ENCODE data around the gene HRK. TPM values are rescaled to one million over a fixed set of nuclear protein-coding genes. Genes with fewer than 3 reads are reported as not detected.
"Not testable (repeated sequence)": the region's sequence is repeated elsewhere in the genome, so short reads cannot be mapped to it uniquely, and the experiment has no call there.

HRK gene
- total RNA-seq, 2 experiments from 2014 or later = not detected

GRCh38 chr12:116820064-116820656 lies 61.1 kb downstream of the HRK start:
- POLR2A ChIA-PET = no interaction called here
- Mint-ChIP-seq H3K36me3 (ENCODE audit: low read depth) (peaks cover 3% of the 10 kb centered on the region), H3K27ac (peak overlapping the region; percentile 64), H3K4me3 (peak overlapping the region; percentile 49), H3K9me3 (no peaks in the 10 kb centered on the region), H3K4me1 (peaks cover 26% of the 10 kb centered on the region), H3K27me3 (peaks cover 4% of the 10 kb centered on the region)
- CTCF ChIA-PET = no interaction called here
- DNase-seq = no peak

GRCh38 chr12:116818948-116819832 lies 62.1 kb downstream of the HRK start:
- peak; percentile 89 for DNase-seq
- Mint-ChIP-seq H3K36me3 (ENCODE audit: low read depth) (no peaks in the 10 kb centered on the region), H3K9me3 (no peaks in the 10 kb centered on the region), H3K27ac (peak overlapping the region; percentile 93), H3K4me1 (peaks cover 26% of the 10 kb centered on the region), H3K27me3 (peaks cover 4% of the 10 kb centered on the region), H3K4me3 (peak overlapping the region; percentile 87)
- ChIA-PET POLR2A (no interaction called here), CTCF (no interaction called here)

- Mint-ChIP-seq H3K4me1 (peaks cover 27% of the 10 kb centered on the region), H3K4me3 (peak overlapping the region; percentile 87), H3K27me3 (peaks cover 4% of the 10 kb centered on the region), H3K27ac (peak overlapping the region; percentile 93), H3K9me3 (no peaks in the 10 kb centered on the region), H3K36me3 (ENCODE audit: low read depth) (no peaks in the 10 kb centered on the region)
- DNase-seq = peak; percentile 13
- ChIA-PET POLR2A (no interaction called here), CTCF (interaction anchor here (0.6 kb wide), 1 partner anchor 103 kb away, joined by 4 read pairs; no protein-coding TSS in a partner anchor)
These were observed 62.8 kb downstream of the HRK start for GRCh38 chr12:116818341-116818856.

- H3K36me3 Mint-ChIP-seq (ENCODE audit: low read depth); DNase-seq; H3K27me3 Mint-ChIP-seq; H3K9me3 Mint-ChIP-seq; H3K27ac Mint-ChIP-seq; H3K4me3 Mint-ChIP-seq; CTCF ChIA-PET; POLR2A ChIA-PET: not testable (repeated sequence)
- peaks cover 24% of the 10 kb centered on the region for H3K4me1 Mint-ChIP-seq
These were observed 66.5 kb downstream of the HRK start for GRCh38 chr12:116814766-116815165.

- H3K27ac Mint-ChIP-seq = no peak overlapping the region
- POLR2A ChIA-PET = no interaction called here
- no peaks in the 10 kb centered on the region for H3K36me3 Mint-ChIP-seq (ENCODE audit: low read depth)
- peaks cover 15% of the 10 kb centered on the region for H3K4me1 Mint-ChIP-seq
- DNase-seq = no peak
- H3K4me3 Mint-ChIP-seq = no peak overlapping the region
- no peaks in the 10 kb centered on the region for H3K27me3 Mint-ChIP-seq
- H3K9me3 Mint-ChIP-seq = no peaks in the 10 kb centered on the region
- CTCF ChIA-PET = interaction anchor here (0.6 kb wide), 1 partner anchor 21 kb away, joined by 3 read pairs; no protein-coding TSS in a partner anchor
These were observed 67.8 kb downstream of the HRK start for GRCh38 chr12:116813271-116814041.

- peaks cover 6% of the 10 kb centered on the region for H3K4me1 Mint-ChIP-seq
- H3K4me3 Mint-ChIP-seq = no peak overlapping the region
- ChIA-PET CTCF (no interaction called here), POLR2A (no interaction called here)
- H3K9me3 Mint-ChIP-seq = no peaks in the 10 kb centered on the region
- no peaks in the 10 kb centered on the region for H3K27me3 Mint-ChIP-seq
- DNase-seq = no peak
- H3K36me3 Mint-ChIP-seq (ENCODE audit: low read depth) = no peaks in the 10 kb centered on the region
- H3K27ac Mint-ChIP-seq = no peak overlapping the region
These were observed 69.0 kb downstream of the HRK start for GRCh38 chr12:116812238-116812637.

GRCh38 chr12:116808113-116809105 lies 72.8 kb downstream of the HRK start:
- no peak for DNase-seq
- Mint-ChIP-seq H3K4me1 (peaks cover 6% of the 10 kb centered on the region), H3K36me3 (ENCODE audit: low read depth) (no peaks in the 10 kb centered on the region), H3K27ac (no peak overlapping the region), H3K27me3 (no peaks in the 10 kb centered on the region), H3K9me3 (no peaks in the 10 kb centered on the region), H3K4me3 (no peak overlapping the region)
- ChIA-PET CTCF (no interaction called here), POLR2A (no interaction called here)

GRCh38 chr12:116807546-116807945 lies 73.7 kb downstream of the HRK start:
- ChIA-PET CTCF (no interaction called here), POLR2A (no interaction called here)
- H3K9me3 Mint-ChIP-seq = no peaks in the 10 kb centered on the region
- H3K4me3 Mint-ChIP-seq = no peak overlapping the region
- H3K27ac Mint-ChIP-seq = no peak overlapping the region
- H3K4me1 Mint-ChIP-seq = peaks cover 5% of the 10 kb centered on the region
- no peaks in the 10 kb centered on the region for H3K27me3 Mint-ChIP-seq
- no peak for DNase-seq
- no peaks in the 10 kb centered on the region for H3K36me3 Mint-ChIP-seq (ENCODE audit: low read depth)

GRCh38 chr12:116806845-116807440 lies 74.3 kb downstream of the HRK start:
- Mint-ChIP-seq H3K27ac (no peak overlapping the region), H3K27me3 (no peaks in the 10 kb centered on the region), H3K36me3 (ENCODE audit: low read depth) (no peaks in the 10 kb centered on the region), H3K9me3 (no peaks in the 10 kb centered on the region), H3K4me1 (peaks cover 5% of the 10 kb centered on the region), H3K4me3 (no peak overlapping the region)
- no peak for DNase-seq
- POLR2A ChIA-PET = no interaction called here
- CTCF ChIA-PET = no interaction called here
